SIG-M5 (cell line): ENCODE results near the gene TGFBR2.

Source experiments
- DNase-seq: peaks from one replicate; lab custom pipeline; 2025; lab: John Stamatoyannopoulos, UW

TGFBR2 gene

DNA sequence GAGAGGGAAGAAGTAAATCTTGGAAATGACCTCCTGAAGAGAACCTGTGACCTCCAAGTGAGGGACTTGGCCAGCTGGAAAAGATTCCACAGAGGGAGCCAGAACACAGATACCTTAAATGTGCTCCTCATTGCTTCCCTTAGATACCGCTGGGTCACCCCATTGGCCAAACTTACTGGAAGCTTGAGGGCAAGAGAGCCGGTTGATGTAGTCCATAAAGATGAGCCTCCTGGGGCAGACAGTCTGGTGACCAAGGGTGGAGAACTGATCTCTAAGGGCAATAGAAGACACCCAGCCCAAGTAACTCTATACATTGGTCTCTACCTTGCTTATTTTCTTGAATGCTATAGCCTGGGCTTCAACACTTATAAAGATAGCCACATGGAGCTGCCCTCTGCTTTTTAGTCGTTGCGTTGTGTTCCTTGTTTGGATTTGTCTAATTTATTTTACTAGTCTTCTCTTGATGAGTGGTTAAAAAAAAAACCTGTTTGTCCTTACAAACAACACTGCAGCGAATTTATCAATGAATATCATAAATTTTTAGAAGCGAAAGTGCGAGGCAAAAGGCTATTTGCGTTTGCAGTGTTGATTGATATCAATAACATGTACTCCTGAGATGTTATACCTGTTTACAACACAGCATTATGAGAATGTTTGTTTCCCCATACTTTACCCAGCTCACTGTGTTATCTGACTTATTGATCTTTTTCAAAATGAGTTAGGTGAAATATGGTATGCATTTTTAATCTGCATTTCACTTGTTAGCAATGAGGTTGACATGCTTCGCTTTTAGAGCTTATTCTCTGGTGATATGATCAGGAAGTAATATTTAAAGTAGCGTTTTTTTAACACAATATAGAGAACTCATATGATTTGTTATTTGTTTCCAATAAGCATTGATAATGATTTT lies 31.2 kb downstream of the TGFBR2 start:
- DNase-seq: no peak

DNA sequence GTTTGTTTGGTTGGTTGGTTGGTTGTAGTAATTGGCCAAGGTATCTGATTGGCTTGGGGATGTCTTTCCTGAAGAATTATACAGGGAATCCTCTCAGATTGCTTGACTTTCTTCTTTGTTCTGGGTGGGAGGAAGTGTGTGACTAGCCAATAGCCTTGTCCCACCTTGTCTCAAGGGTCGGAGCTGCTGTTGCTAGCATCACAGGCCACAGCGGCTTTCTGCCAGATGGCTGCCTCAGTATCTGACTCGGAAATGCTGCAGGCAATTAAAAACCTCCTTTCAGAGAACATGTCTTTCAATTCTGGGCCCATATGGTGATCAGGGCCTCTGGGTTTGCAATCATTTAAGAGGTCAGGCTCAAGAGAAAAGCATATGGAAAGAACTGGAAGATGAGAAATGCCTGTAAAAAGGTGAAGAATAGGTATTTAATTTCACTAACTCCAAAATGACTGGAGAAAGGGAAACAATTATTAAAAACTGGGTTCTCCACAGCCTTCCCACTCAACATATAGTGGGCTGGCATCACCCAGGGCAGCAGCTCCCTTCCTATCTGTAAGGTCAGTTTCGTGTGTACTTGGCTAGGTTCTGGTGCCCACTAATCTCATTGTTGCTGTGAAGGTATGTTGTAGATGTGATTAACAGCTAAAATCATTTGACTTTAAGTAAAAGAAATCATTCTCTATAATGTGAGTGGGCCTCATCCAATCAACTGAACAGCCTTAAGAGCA lies 32.4 kb downstream of the TGFBR2 start:
- DNase-seq: no peak

DNA sequence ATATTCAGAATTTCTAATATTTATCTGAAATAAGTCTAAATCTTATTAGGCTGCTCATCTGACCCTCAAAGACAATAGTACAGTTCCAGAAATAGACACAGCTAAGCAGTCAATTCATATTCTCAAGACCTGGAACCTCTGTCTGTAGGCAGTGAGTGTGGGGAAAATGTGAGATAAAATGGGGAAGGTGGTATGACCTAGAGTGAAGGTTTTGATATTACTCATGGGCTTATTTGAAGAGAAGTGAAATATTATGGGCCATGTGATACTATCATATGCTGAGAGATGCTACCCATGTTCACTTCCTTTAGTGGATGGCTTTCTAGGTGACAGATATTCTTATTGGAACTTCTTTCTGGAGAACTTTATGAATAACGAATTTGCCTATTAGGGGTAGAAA lies 33.5 kb downstream of the TGFBR2 start:
- DNase-seq: no peak

DNA sequence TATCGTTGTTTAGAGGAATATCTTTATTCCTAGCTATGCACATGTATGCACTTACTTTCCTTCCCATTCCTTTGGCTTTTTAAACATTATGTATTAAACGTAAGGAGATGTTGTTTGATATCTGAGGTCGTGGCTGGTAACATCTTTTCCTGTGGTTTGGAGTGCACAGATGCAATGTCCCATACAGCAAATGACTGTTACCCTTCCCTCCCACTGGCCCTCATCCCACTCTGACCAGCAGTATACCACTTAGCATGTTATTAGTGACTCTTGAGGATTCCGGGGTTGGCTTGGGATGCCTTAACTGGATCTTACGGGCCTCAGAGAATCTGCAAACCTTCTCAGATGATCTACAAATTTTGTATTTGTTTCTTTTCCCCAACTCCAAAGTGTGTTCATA lies 34.5 kb downstream of the TGFBR2 start:
- no peak for DNase-seq

DNA sequence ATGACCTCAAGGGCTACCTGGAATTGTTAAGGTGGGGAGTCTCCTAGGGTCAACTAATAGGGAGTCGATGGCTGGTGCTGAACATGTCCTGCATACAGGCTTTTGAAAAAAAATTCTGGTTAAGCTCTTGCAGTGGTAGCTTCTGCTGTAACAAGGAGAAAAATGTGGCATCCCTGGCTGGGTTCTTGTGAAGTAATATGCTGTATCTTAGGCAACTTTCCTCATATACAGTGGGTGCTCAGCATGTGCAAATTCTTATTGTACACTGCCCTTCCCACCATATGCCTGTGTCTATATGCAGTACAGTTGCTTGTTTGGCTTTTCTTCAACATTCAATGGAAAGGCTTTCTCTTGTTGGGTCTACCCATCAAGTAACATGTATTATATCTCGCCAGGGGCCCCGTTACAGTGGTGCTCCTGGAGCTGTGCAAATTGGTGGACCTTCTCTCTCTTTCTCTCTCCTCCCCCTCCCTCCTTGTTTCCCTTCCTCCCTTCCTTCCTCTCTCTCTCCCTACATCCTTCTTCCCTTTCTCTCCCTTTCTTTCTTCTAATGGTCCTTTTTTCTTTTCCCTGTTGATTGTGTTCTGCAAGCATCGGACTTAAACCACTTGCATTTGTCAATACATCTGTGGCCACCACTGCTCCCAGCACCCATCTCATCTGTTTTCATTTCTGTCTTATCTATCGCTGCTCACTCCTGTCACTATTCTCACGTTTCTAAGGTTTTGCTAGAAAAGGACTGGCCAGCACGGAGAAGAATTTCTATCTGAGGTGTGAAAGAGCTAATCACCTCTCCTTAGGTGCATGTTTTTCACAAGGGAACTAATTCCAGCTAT lies 35.2 kb downstream of the TGFBR2 start:
- no peak for DNase-seq

DNA sequence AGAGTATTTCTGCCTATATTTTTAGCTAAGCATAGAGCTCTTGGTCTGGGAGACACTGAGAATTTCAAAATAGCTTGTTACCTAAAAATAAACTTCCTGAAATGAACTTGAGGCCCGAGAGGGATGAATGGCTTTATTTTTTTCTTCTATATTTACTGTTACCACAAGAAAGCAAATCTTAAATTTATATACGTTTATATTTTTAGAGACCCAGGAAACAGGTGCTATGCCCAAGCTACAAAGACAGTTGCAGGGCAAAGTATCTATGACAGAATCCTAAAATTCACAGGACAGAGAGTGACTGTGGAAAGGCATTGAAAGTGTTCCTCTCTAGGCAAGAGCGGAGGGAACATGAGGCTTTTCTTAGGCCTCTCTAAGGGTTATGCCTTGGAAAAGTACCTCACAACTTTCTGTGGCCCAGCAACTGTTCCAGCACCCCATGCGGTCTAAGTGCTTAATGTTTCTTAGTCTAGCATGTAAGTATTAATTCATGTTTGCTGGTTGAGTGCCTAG lies 36.5 kb downstream of the TGFBR2 start:
- DNase-seq: no peak

DNA sequence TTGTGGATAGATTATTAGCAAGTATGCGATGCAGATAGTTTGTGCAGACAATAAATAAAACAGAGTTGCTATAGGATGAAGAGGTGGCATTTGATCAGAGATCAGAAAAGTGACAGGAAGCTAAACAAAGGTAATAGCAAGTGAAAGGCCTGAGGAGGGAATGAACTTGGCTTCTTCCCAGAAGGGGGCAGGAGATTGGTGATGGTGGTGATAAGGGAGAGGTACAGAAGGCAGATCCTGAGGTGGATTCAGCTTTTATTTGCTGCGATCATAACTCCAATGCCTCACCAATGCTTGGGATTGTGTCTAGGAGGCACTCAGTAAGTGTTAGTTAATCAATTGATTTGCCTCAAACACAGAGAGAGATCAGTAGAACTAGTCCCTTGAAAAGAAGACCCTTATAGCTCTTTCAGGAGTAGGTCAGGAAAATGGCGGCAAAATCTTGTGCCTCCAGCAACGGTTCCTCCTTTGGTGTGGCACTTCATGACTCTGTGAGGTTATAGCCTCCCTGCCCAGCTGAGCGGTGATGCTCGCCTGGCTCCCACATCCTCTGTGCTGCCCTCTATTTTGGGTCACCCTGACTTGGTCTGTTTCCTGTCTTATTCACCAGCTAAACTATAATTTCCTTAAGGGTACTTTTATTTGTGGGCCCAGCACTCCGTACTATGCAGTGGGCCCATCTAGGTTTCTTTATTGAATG lies 37.5 kb downstream of the TGFBR2 start:
- no peak for DNase-seq

DNA sequence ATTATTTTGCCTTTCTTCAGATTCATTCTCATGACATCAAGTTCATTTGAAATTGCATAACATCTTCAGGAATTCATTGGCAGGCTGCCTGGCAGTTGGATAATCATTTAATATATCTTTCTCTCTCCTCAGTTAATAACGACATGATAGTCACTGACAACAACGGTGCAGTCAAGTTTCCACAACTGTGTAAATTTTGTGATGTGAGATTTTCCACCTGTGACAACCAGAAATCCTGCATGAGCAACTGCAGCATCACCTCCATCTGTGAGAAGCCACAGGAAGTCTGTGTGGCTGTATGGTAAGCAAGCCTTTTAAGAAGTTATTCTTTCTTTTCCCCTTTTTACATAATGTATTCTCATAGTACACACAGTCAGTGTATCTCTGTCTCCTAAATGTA lies 38.2 kb downstream of the TGFBR2 start:
- no peak for DNase-seq

DNA sequence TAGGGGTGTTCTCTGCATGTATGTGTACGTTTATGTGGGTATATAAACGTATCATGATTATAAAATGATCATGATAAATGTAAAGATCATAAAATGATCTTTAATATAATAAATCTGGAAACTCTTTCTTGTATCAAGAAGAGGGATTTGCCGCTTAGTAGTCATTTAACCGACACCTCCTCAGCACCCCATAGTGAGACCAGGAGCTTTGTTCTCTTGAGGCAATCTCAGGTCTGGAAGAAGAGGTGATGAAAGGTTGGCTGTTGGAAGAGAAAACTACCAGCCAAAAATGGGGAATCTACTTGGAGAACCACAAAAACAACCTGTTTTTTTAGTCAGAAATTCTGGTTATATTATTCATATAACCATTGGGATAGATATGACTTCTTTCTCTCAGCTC lies 38.7 kb downstream of the TGFBR2 start:
- DNase-seq: no peak

DNA sequence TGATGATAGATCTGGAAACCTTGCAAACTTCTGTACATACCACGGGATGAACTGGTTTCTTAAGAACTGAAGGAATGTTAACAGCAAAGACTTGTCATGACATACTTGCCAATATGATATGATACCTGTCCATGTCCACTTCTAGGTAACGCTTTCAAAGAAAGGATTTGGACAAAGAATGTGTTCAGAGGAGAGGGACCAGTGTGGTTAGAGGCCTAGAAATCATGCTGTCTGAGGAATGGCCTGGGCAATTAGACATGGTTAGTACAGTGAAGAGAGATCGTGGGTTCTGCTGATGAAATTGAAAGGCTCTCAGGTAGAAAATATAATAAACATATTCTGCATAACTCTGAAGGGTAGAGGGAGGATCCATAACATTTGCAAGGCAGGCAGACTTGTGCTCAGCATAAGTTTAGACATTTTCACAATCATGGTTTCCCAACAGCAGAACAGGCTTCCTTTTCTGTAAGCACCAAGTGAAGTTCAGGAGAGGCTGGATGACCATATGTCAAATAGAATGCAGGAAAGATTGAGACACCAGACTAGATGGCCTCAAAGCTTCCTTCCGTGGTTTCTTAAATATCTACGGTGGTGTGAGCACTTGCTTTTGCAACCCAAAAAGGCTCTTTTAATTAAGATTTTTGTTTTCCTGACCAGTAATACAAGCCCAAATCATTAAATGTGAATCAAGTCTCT lies 39.9 kb downstream of the TGFBR2 start:
- DNase-seq: peak; percentile 89

DNA sequence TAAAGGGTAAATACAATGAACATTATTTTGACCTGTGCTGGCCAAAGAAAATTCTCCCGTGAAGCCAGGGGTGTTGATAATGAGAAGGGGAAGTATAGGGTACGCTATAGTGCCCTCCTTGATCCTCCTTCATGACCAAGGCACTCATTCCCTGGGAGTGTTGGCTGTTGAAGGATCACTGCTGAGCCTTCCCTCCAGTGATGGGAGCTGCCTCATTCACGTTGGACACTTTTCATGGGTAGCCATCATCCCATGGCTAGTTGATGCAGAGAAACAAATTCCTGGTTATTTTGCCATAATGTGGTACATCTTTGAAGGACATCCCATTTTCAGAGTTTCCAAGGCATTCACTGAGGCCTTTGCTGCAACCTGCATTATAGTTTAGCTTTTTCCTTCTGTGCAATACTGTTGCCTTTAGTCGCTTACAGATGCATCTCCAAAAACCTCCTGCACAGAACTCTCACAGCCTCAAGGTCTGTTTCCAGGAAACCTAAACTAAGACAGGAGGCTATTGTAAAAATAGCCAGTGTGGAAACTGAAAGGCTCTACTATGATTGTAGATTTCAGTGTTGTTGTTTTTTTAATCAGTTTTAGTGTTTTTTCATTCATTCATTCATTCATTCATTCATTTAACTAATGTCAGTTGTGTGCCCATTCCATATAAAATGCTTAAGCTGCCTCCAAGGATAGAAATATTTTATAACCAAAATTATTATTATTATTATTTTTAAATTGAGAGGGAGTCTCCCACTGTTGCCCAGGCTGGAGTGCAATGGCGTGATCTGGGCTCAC lies 40.8 kb downstream of the TGFBR2 start:
- no peak for DNase-seq

DNA sequence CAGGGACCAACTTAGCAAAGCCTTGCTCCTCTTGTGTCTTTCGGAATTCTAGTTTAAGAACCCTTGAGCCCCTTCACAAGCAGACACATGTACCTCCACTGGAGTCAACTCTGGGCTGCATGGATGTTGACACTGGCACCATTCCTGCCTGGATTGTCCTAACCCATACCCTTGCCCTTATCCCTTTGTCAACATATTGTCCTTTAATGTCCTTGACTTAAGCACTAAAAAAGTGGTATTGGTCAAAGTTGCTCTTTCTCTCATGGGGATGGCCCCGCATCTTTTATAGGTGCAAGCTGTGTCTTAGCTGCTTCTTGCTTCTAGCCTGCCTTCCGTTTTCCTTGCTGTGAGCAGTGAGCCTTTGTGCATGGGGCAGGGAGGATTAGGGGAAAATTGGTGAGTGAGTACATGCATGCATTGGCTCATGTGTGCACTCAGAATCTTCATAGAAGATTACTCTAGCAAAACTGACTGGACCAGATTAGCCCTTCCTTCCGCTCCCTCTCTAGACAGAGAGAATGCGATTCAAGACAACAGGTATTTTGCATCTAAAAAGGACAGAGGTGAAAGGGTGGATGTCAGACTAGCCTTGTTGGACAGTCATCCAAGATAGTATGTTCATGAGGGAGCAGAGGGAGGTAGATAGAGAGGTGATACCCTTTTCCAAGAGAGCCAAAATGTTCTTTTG lies 42.4 kb downstream of the TGFBR2 start:
- DNase-seq: no peak

DNA sequence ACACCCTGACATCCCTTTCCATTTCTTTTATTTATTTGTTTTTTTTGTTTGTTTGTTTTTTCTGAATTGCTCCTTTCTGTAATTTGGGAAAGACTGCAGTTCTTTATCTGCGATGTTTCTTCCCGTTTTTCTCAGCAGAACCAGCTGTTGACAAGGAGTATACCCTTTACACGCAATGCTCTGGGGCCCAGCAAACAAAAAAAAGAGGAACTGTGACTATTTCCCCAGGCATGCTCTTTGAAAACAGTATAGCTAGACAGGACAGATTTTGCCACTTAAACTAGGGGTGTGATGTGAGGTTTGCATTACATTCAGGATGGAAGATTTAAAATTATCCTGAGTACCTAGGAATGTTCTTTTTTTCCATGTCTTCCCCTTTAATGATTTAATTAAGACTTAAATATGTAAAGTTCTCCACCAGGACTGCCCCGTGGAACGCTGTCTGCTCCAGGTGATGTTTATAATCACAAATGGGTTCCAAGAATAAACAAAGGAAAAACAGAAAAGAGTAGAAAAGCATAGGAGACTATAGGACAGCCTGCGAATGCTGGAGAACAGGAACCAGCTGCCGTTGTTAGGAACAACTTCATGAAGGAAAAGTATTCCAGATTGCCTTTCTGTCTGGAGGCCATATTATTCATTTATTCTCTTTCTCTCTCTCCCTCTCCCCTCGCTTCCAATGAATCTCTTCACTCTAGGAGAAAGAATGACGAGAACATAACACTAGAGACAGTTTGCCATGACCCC lies 43.3 kb downstream of the TGFBR2 start:
- DNase-seq: peak; percentile 86

DNA sequence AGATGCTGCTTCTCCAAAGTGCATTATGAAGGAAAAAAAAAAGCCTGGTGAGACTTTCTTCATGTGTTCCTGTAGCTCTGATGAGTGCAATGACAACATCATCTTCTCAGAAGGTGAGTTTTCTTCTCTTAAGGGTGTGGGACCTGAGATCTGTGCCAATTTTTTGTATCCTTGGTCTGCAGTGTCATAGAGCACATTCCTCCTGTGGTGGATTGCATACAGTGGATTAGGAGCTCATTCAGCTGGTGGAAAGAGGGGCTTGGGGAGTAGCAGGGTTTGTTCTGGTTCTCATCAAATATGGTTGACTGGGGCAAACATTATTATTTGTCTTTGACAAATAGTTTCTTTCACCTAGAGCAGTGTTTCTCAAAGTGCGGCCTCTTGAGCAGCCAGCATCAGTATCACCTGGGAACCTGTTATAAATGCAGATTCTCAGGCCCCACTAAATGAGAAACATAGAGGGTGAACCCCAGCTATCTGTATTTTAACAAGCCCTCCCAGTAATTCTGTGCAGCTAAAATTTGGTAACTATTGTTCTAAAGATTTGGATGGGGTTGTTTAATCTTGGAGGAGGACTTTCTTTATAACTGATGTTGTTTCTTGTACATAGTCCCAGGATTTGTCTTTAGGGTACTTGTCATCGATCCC lies 44.1 kb downstream of the TGFBR2 start:
- DNase-seq: no peak

DNA sequence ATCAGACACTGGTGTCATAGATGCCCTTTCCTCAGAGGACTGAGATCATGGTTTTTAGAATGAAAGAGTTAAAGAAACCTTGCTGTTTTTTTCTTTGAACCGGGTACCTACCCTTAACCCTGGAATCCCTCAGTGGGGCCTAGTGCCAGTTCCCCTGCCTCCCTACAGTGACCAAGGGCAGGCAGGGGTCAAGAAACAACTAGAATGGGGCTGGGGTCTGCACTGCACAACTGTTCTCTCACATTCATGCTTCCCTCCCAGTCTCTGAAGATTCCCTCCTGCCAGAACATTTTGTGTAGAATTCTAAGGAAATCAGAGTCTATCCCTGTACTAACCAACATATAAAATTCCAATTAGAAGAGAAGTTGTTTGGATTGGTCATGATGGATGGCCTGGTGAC lies 47.9 kb downstream of the TGFBR2 start:
- no peak for DNase-seq

DNA sequence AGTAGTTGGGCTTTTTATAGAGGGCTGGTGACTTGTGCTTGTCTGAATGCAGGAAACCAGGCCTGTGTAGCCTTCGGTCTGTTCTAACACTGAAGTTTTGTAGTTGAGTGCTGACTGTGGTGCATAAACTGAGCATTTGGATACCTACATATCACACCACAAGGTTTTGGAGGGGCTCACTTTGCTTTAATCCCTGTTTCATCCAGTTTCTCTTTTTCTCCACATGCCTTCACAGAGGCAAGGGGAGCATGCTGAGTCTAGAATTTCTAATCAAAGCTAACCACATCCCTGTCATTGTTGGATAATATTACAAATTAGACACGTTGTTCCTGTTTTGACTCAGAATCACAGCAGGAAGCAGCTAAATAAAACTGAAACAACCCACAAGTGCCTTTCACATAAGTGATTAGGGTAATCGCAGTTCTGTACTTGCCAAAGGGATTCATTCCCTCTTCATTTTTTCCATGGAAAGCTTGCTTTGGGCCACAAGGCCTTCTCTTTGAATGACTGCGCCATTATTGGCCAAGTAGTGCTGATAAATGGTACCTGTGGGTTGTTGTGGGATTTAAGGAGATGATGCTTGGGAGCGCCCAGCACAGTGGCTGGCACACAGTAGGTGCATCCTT lies 48.9 kb downstream of the TGFBR2 start:
- peak; percentile 9 for DNase-seq

DNA sequence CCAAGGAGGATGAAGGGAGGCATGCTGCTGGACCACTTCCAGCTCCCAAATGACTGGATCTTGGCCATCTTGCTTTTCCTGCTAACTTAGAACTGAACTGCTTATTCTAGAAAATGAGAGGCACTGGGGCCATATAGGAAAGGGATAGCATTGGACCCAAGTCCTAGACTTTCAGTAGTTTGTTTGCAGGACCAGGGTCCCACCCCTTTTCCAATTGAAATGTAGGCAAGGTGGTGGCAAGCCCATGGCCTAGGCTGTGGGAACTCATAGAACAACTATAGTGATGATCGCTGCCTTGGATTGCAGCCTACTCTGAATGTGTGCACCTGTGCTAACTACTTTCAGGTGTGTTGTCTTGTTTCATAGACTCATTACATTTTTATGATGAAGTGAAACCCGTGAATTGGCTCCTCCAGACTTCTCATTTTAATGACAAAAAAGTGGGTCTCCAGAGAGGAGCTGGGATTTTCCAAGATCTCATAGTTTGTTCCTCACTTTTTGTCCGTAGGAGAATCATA lies 50.3 kb downstream of the TGFBR2 start:
- no peak for DNase-seq

DNA sequence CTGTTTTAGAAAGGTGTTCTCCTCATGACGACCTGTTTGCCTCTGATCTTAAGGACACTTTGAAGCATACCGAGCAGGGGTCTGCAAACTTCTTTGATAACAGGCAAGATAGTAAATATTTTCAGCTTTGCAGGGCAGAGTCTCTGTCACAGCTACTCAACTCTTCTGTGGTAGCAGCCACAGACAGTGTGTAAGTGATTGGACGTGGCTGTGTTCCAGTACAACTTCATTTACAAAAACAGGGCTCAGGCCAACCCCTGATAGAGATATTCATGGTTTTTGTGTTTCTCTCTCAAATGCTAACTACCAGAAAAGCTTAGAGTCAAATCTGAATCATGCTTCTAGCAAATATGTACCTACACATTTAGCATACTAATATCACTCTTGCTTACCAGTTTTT lies 51.5 kb downstream of the TGFBR2 start:
- DNase-seq: no peak
